Left lung (tissue), 10 donors: Measurements from ENCODE around the gene SNRNP27. TPM values are rescaled to one million over a fixed set of nuclear protein-coding genes. Genes with fewer than 3 reads are reported as not detected.

ENCODE experiments used
- ATAC-seq: fragments of 200-7000 bp; cut with Tn5 transposase; one replicate; pipeline ENCODE4 v1.9.1; 2020; ENCODE audit warnings: moderate library complexity
- DNase-seq, 4 donors: peaks; one replicate each; pipeline ENCODE4 v3.0.0-alpha.2; 2013 to 2020
- H3K27ac ChIP-seq, 2 donors: fragments of 200-600 bp; sonication (generic) in 1 of 2; one replicate each; pipeline versions ENCODE4 v1.5.0 to v1.8.0; 2020 to 2021
- H3K27me3 ChIP-seq, 2 donors: fragments of 200-600 bp; sonication (generic) in 1 of 2; one replicate each; pipeline versions ENCODE4 v1.5.0 to v1.8.0; 2020 to 2021
- H3K36me3 ChIP-seq, 2 donors: fragments of 200-600 bp; sonication (generic) in 1 of 2; one replicate each; pipeline versions ENCODE4 v1.5.0 to v1.8.0; 2020 to 2021
- H3K4me1 ChIP-seq, 2 donors: fragments of 200-600 bp; one replicate each; pipeline ENCODE4 v1.8.0; 2021
- H3K4me3 ChIP-seq, 2 donors: fragments of 200-600 bp; sonication (generic) in 1 of 2; one replicate each; pipeline versions ENCODE4 v1.5.0 to v1.8.0; 2020 to 2021; ENCODE audit warnings: mild to moderate bottlenecking in 1 of 2
- H3K9me3 ChIP-seq, 2 donors: fragments of 200-600 bp; sonication (generic) in 1 of 2; one replicate each; pipeline versions ENCODE4 v1.5.0 to v1.8.0; 2020 to 2021
- intact Hi-C, 2 donors: fragments of 100-400 bp; cut with DNase I; formaldehyde crosslinking; loops; one replicate each; pipeline versions ENCODE4 v1.11.2 to v1.14.2; 2022
- polyA plus RNA-seq, 6 donors: library from polyadenylated mRNA; unstranded; fragments of 120-200 nt; gene quantifications; one replicate each; pipeline ENCODE4 v1.2.1, GENCODE V29; 2013; ENCODE audit not compliant: insufficient read length in 6 of 6
- total RNA-seq, 2 donors: library from RNA; stranded (reverse); fragmentation: NEBNext Ultra II Directional; extraction: Animal tissue kit (Norgen Biotek cat#: 25700); gene quantifications; one replicate each; pipeline ENCODE4 v1.2.1, GENCODE V29; 2021
- TF ChIP-seq, protein P1 (sequence below), 2 donors: fragments of 200-600 bp; sonication (generic) in 1 of 2; IDR thresholded peaks; one replicate each; pipeline versions ENCODE4 v1.5.0 to v1.8.0; 2021; ENCODE audit warnings: antibody characterized with exemption in 2 of 2
- donor health status: DM: no; HTN: yes; CAD: no.
- donor health status: DM: no; HTN: no; CAD: no.

Gene SNRNP27
- total and polyA plus RNA-seq, 8 donors: 37.1 to 76.8 (median 66.0) TPM

DNA sequence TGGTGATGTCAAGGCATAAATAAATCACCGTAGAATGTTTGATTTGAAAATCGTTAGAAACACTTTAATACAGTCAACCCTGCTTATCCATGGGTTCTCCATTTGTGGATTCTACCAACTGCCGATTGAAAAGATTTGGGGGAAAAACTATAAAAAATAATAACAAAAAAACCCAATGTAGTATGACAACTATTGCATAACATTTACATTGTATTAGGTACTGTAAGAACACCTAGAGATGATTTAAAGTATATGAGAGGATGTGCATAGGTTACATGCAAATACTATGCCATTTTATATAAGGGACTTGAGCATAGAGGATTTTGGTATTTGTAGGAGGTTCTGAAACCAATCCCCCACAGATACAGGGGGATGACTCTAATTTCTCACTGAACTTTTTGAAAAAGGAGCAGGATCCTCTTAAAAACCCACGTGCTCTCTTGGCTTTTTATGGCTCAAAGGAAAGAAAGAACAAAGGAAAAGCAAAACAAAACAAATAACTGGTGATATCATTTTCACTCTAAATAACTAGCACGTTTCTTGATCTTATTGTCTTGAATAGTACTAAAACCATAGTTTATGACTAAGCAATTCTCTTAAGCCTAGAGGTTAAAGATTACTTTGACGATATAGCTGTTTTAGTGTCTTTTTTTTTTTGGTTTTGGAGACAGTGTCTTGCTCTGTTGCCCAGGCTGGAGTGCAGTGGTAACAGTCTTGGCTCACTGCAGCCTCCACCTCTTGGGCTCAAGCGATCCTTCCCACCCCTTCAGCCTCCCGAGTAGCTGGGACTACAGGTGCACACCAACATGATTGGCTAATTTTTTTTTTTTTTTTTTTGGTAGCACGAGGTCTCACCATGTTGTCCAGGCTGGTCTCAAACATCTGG lies 47.3 kb upstream of the SNRNP27 start:
- TF ChIP-seq, protein P1, sequence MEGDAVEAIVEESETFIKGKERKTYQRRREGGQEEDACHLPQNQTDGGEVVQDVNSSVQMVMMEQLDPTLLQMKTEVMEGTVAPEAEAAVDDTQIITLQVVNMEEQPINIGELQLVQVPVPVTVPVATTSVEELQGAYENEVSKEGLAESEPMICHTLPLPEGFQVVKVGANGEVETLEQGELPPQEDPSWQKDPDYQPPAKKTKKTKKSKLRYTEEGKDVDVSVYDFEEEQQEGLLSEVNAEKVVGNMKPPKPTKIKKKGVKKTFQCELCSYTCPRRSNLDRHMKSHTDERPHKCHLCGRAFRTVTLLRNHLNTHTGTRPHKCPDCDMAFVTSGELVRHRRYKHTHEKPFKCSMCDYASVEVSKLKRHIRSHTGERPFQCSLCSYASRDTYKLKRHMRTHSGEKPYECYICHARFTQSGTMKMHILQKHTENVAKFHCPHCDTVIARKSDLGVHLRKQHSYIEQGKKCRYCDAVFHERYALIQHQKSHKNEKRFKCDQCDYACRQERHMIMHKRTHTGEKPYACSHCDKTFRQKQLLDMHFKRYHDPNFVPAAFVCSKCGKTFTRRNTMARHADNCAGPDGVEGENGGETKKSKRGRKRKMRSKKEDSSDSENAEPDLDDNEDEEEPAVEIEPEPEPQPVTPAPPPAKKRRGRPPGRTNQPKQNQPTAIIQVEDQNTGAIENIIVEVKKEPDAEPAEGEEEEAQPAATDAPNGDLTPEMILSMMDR (IDR thresholded peaks at IDR 0.05): no peak

DNA sequence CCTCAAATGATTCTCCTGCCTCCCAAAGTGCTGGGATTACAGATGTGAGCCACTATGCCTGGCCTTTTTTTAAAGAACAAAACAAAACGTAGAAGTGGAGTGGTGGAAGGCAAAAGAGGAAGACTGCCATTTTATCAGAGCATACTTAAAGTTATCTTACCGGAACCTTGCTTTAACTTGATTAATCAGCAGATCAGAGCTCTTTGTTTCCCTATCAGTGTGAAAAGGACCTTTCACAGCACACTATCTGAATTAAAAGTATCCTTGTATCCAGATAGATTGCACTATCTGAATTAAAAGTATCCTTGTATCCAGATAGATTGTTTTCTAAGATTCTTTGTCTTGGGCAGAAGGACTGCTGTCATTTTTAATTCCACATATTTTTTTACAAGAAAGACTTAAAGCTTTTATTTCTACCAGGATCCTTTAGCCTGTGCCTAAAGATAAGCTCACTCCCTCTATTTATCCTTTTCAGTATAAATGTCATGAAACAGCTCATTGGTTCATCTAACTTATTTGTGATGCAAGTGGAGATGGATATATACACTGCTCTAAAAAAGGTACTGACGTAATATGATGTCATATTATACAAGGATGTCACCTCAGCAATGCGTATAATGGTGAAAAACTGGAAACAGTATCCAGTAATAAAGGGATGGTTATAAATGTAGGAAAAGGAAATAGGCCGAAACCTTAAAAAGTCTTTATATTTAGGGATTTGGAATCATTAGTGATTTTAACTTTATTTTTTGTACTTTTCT lies 46.5 kb upstream of the SNRNP27 start:
- H3K36me3 ChIP-seq: peaks cover 0 to 66% of the 10 kb centered on the region in 2 donors
- intact Hi-C loops: no loop called here
- H3K27me3 ChIP-seq: no peaks in the 10 kb centered on the region
- no peak for ATAC-seq
- H3K4me3 ChIP-seq: no peak overlapping the region
- no peak for DNase-seq
- no peak overlapping the region for H3K27ac ChIP-seq
- H3K4me1 ChIP-seq: no peaks in the 10 kb centered on the region
- no peaks in the 10 kb centered on the region for H3K9me3 ChIP-seq
- TF ChIP-seq, protein P1 (IDR thresholded peaks at IDR 0.05): no peak

More for the DNA sequence above, 47.3 kb upstream of the SNRNP27 start:
- no peak for ATAC-seq
- no peak overlapping the region for H3K27ac ChIP-seq
- H3K9me3 ChIP-seq: no peaks in the 10 kb centered on the region
- H3K36me3 ChIP-seq: peaks cover 0 to 65% of the 10 kb centered on the region in 2 donors
- H3K27me3 ChIP-seq: no peaks in the 10 kb centered on the region
- DNase-seq: no peak
- no peak overlapping the region for H3K4me3 ChIP-seq
- H3K4me1 ChIP-seq: no peaks in the 10 kb centered on the region
- intact Hi-C loops: no loop called here

DNA sequence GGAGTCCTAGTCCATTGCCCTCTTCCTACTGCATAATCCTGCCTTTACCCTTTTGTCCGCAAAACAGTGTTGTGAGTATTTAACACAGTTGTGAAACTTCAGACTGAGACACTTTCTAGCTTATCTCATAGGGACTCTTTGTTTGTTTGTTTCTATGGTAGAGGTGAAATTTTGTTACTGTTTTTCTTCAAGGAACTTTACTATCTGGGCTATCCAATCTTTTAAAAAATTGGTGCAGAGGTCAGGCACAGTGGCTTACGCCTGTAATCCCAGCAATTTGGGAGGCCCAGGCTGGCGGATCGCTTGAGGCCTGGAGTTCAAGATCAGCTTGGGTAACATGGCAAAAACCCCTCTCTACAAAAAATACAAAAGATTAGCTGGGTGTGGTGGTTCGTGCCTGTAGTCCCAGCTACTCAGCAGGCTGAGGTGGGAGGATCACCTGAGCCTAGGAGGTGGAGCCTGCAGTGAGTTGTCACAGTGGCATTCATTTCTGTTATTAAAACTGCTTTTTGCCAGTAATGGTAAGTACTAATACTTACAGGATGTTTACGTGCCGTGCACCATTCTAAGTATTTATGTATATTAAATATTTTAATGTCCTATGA lies 45.5 kb upstream of the SNRNP27 start:
- DNase-seq: no peak
- Histone ChIP-seq H3K4me3 (no peak overlapping the region), H3K9me3 (no peaks in the 10 kb centered on the region), H3K27ac (no peak overlapping the region), H3K36me3 (peaks cover 0 to 70% of the 10 kb centered on the region in 2 donors), H3K4me1 (no peaks in the 10 kb centered on the region), H3K27me3 (no peaks in the 10 kb centered on the region)
- ATAC-seq: no peak
- TF ChIP-seq, protein P1 (IDR thresholded peaks at IDR 0.05): no peak
- intact Hi-C loops: no loop called here

DNA sequence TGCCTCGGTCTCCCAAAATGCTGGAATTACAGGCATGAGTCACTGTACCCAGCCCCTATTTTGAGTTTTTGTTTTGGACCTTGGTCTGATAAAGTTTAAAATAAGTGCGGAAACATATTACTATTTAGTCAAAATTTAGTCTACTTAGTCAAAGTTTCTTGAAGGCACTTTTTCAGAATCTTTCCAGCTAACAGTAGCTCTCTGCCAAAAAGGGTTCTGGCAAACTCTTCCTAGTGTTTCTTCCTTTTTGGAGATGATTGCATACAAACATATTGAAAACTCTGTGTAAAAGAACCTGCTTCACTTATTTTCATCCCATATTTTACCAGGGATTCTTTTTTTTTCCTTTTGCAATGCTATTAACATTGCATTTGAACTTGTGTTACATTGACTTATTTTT lies 35.5 kb upstream of the SNRNP27 start:
- H3K4me1 ChIP-seq: no peaks in the 10 kb centered on the region
- no peak overlapping the region for H3K4me3 ChIP-seq
- DNase-seq: no peak
- H3K36me3 ChIP-seq: peaks cover 0 to 17% of the 10 kb centered on the region in 2 donors
- no peaks in the 10 kb centered on the region for H3K27me3 ChIP-seq
- intact Hi-C loops: no loop called here
- TF ChIP-seq, protein P1 (IDR thresholded peaks at IDR 0.05): no peak
- H3K9me3 ChIP-seq: no peaks in the 10 kb centered on the region
- H3K27ac ChIP-seq: no peak overlapping the region
- ATAC-seq: no peak

DNA sequence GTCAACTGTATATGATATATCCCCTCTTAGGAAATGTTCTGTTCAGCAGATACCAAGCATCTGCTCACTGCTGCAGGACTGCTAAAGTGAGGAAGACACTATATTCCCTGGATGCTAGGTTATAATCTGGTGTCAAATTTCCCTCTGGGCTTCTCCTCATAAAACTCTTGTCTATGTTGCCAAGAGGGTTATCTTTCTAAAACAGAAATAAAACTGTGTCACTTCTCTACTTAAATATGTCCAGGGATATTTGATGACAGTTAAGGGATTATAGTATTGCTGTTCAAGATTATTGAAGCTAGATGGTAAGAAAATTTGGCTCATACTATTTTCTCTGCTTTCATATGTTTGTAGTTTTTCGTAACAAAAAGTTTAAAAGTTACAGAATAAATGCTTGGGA lies 30.5 kb upstream of the SNRNP27 start:
- ATAC-seq: no peak
- Histone ChIP-seq H3K27ac (no peak overlapping the region), H3K4me1 (no peaks in the 10 kb centered on the region), H3K27me3 (no peaks in the 10 kb centered on the region), H3K4me3 (no peak overlapping the region), H3K9me3 (no peaks in the 10 kb centered on the region), H3K36me3 (peaks cover 0 to 53% of the 10 kb centered on the region in 2 donors)
- TF ChIP-seq, protein P1 (IDR thresholded peaks at IDR 0.05): no peak
- DNase-seq: no peak
- intact Hi-C loops: no loop called here
